T-cell (primary cell): ENCODE data around the gene SORL1. TPM values are rescaled to one million over a fixed set of nuclear protein-coding genes. Genes with fewer than 3 reads are reported as not detected.

Experiments used
- ATAC-seq, 4 experiments: fragments of 200-7000 bp in 3 of 4; fragments of 150-1000 bp in 1 of 4; cut with Tn5 transposase; replicated peaks in 1 of 4; 1 replicate in 3 of 4; 2 replicates in 1 of 4; pipeline ENCODE4 v1.10.0; 2021; ENCODE audit warnings: moderate library complexity in 3 of 4, mild to moderate bottlenecking in 2 of 4, moderate number of reproducible peaks in 1 of 4
- CTCF ChIA-PET, 2 donors: fragments of 300-600 bp; sonication (Branson Sonifier 250); formaldehyde crosslinking; loops; one replicate each; lab custom pipeline; 2022; ENCODE audit warnings: antibody characterized with exemption in 2 of 2; lab: Charles Lee
- POLR2A ChIA-PET, 2 donors: fragments of 300-600 bp; sonication (Branson Sonifier 250); formaldehyde crosslinking; loops; one replicate each; lab custom pipeline; 2022; ENCODE audit warnings: antibody characterized with exemption in 2 of 2; lab: Charles Lee
- DNase-seq, 35 experiments: peaks; one replicate each; pipeline versions ENCODE4 v3.0.0 to v3.0.0-alpha.2; 2013 to 2023
- H3K27ac ChIP-seq: one replicate; pipeline ENCODE4 v1.5.1; 2013; ENCODE audit warnings: low read length
- H3K27me3 ChIP-seq, 2 experiments: replicated peaks in 1 of 2; 1 replicate in 1 of 2; 2 replicates in 1 of 2; pipeline versions ENCODE4 v1.6.1 to v1.7.0; 2013; ENCODE audit warnings: low read length in 1 of 2, mixed read lengths in 1 of 2; ENCODE audit not compliant: control insufficient read depth in 2 of 2, insufficient read depth in 2 of 2; ENCODE audit errors: extremely low read depth in 1 of 2
- H3K36me3 ChIP-seq, 2 donors: 1 replicate in 1 of 2; 2 replicates in 1 of 2; pipeline versions ENCODE4 v1.6.1 to v1.7.0; 2013; ENCODE audit warnings: low read length in 1 of 2; ENCODE audit not compliant: control insufficient read depth in 2 of 2, insufficient read depth in 1 of 2; ENCODE audit errors: extremely low read depth in 1 of 2
- H3K4me1 ChIP-seq, 2 experiments: 1 replicate in 1 of 2; 2 replicates in 1 of 2; pipeline versions ENCODE4 v1.6.1 to v1.7.0; 2013; ENCODE audit warnings: low read length in 2 of 2, mixed read lengths in 1 of 2; ENCODE audit not compliant: insufficient read depth in 2 of 2, control insufficient read depth in 1 of 2; ENCODE audit errors: extremely low read depth in 1 of 2
- H3K4me3 ChIP-seq, 2 donors: 1 replicate in 1 of 2; 2 replicates in 1 of 2; pipeline versions ENCODE4 v1.5.1 to v1.7.0; 2013; ENCODE audit warnings: mild to moderate bottlenecking in 2 of 2, low read length in 1 of 2, moderate library complexity in 1 of 2; ENCODE audit not compliant: control insufficient read depth in 1 of 2; ENCODE audit errors: extremely low read depth in 1 of 2
- H3K9me3 ChIP-seq: 2 replicates; pipeline ENCODE4 v1.7.0; 2013
- H3K27ac Mint-ChIP-seq, 2 donors: one replicate each; pipeline ENCODE4 v1.8.0; 2020 to 2021; ENCODE audit warnings: mild to moderate bottlenecking in 2 of 2, mixed read lengths in 2 of 2
- H3K27me3 Mint-ChIP-seq, 2 donors: one replicate each; pipeline ENCODE4 v1.8.0; 2021 to 2022; ENCODE audit warnings: mixed read lengths in 2 of 2
- H3K36me3 Mint-ChIP-seq: one replicate; pipeline ENCODE4 v1.8.0; 2021; ENCODE audit warnings: mixed read lengths
- H3K4me1 Mint-ChIP-seq, 3 donors: one replicate each; pipeline ENCODE4 v1.8.0; 2020 to 2022; ENCODE audit warnings: mixed read lengths in 3 of 3, mild to moderate bottlenecking in 1 of 3
- H3K4me3 Mint-ChIP-seq, 3 donors: one replicate each; pipeline ENCODE4 v1.8.0; 2020 to 2022; ENCODE audit warnings: mild to moderate bottlenecking in 3 of 3, mixed read lengths in 3 of 3, moderate library complexity in 3 of 3
- H3K9me3 Mint-ChIP-seq, 3 donors: one replicate each; pipeline ENCODE4 v1.8.0; 2020 to 2022; ENCODE audit warnings: mixed read lengths in 3 of 3
- WGBS: methylation state at CpG from one replicate; pipeline ENCODE4 v1.1.5; 2013; ENCODE audit warnings: missing lambda C conversion rate; ENCODE audit not compliant: insufficient coverage; 5-methylcytosine and 5-hydroxymethylcytosine counted together
- total RNA-seq, 35 experiments: library from RNA in 6 of 35; stranded (reverse) in 6 of 35; fragments of 120-200 nt in 1 of 35; gene quantifications; one replicate each; pipeline versions ENCODE4 v1.2.1 to v1.2.4 and lab custom pipeline; 2013 to 2026

Gene SORL1
- total RNA-seq, 5 donors from 2014 or later (not counting 1 experiment from before 2014, with no cell fraction given): 361 to 422 (median 392) TPM

- no peaks in the 10 kb centered on the region for H3K27me3 Mint-ChIP-seq
- H3K4me1 ChIP-seq: peaks cover 67 to 94% of the 10 kb centered on the region in 2 experiments
- POLR2A ChIA-PET: no interaction called here
- peak overlapping the region; percentile 63 to 98 (median 68) for H3K4me3 Mint-ChIP-seq
- CTCF ChIA-PET: interaction anchor here in 1 of 2 donors (1.5 kb wide), 1 partner anchor 31 kb away, joined by 3 read pairs; no protein-coding TSS in a partner anchor
- no peak for ATAC-seq
- peaks cover 98 to 100% (median 99%) of the 10 kb centered on the region in 3 donors for H3K4me1 Mint-ChIP-seq
- H3K27ac ChIP-seq: peak overlapping the region; percentile 51
- H3K4me3 ChIP-seq: no peak overlapping the region
- 88% methylated on average over 6 of the region's 9 CpGs for WGBS
- H3K27me3 ChIP-seq: no peaks in the 10 kb centered on the region
- DNase-seq: no peak
- H3K36me3 ChIP-seq: peaks cover 0 to 23% of the 10 kb centered on the region in 2 donors
- no peaks in the 10 kb centered on the region for H3K9me3 Mint-ChIP-seq
- H3K27ac Mint-ChIP-seq: peak overlapping the region; percentile 91 to 95
- H3K36me3 Mint-ChIP-seq: peaks cover 47% of the 10 kb centered on the region
- H3K9me3 ChIP-seq: no peaks in the 10 kb centered on the region
Observed at GRCh38 chr11:121458551-121458950, 6.4 kb downstream of the SORL1 start.

DNA sequence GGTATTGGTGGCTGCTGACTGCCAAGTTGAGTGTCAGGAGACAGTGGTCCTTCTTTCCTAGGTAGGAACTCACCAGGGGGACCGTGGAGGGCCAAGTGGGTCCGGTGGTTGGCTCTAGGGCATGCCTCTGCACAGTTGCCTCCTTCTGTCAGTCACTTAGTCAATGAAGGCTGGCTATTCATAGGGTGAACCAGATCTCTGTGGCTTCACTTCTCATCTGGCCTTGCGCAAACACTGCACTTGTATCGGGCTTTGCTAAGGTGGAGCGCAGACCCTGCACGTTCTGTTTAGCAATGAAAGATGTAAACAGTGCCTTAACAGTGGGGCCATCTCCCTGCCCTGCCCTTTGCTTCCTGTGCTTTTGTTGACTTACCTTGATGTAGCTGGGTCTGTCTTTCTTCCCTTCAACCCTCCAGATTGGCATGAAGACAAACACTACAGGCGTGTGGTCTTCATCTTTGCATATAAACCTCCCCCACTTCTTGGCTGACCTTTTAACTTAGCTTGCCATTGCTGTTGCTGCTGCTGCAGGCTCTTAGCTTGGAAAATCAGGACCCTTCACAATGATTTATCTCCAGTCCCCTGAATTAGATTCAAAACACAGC, 7.4 kb downstream of the SORL1 start:
- Mint-ChIP-seq H3K27ac (peak overlapping the region; percentile 91 to 95), H3K36me3 (peaks cover 43% of the 10 kb centered on the region), H3K4me1 (peaks cover 99 to 100% (median 100%) of the 10 kb centered on the region in 3 donors), H3K27me3 (no peaks in the 10 kb centered on the region), H3K4me3 (peak overlapping the region; percentile 63 to 98 (median 68)), H3K9me3 (no peaks in the 10 kb centered on the region)
- H3K27me3 ChIP-seq: no peaks in the 10 kb centered on the region
- peaks cover 71 to 94% of the 10 kb centered on the region in 2 experiments for H3K4me1 ChIP-seq
- no peaks in the 10 kb centered on the region for H3K9me3 ChIP-seq
- 29% methylated on average over 7 of the region's 7 CpGs for WGBS
- DNase-seq: peak in 20 of 35 experiments; percentile 23 to 63 (median 38)
- peak; percentile 67 to 70 (median 69) for ATAC-seq
- peaks cover 0 to 23% of the 10 kb centered on the region in 2 donors for H3K36me3 ChIP-seq
- ChIA-PET POLR2A (no interaction called here), CTCF (interaction anchor here in 1 of 2 donors (1.2 to 1.5 kb wide), 2 partner anchors 28 to 32 kb away, joined by 3 read pairs; no protein-coding TSS in a partner anchor)
- H3K27ac ChIP-seq: peak overlapping the region; percentile 51
- H3K4me3 ChIP-seq: peak overlapping the region; percentile 19 to 39

GRCh38 chr11:121460941-121461514, 8.9 kb downstream of the SORL1 start:
- no peaks in the 10 kb centered on the region for H3K9me3 Mint-ChIP-seq
- DNase-seq (no peak), ATAC-seq (no peak)
- WGBS: 90% methylated on average over 3 of the region's 4 CpGs
- H3K4me3 Mint-ChIP-seq: peak overlapping the region; percentile 18 to 98 (median 53)
- peaks cover 99 to 100% (median 100%) of the 10 kb centered on the region in 3 donors for H3K4me1 Mint-ChIP-seq
- no peaks in the 10 kb centered on the region for H3K27me3 ChIP-seq
- H3K9me3 ChIP-seq: no peaks in the 10 kb centered on the region
- peaks cover 76 to 95% of the 10 kb centered on the region in 2 experiments for H3K4me1 ChIP-seq
- POLR2A ChIA-PET: interaction anchor here (0.9 to 1.0 kb wide), 2 partner anchors 12 to 47 kb away, joined by 3 read pairs; no protein-coding TSS in a partner anchor
- CTCF ChIA-PET: interaction anchor here in 1 of 2 donors (1.0 kb wide), 1 partner anchor 21 kb away, joined by 3 read pairs; no protein-coding TSS in a partner anchor
- H3K27ac Mint-ChIP-seq: peak overlapping the region; percentile 91 to 95
- H3K27me3 Mint-ChIP-seq: no peaks in the 10 kb centered on the region
- peak overlapping the region; percentile 61 for H3K27ac ChIP-seq
- H3K4me3 ChIP-seq: no peak overlapping the region
- peaks cover 32% of the 10 kb centered on the region for H3K36me3 Mint-ChIP-seq
- H3K36me3 ChIP-seq: peaks cover 0 to 23% of the 10 kb centered on the region in 2 donors

- Histone ChIP-seq H3K27ac (peak overlapping the region; percentile 61), H3K9me3 (no peaks in the 10 kb centered on the region), H3K4me3 (no peak overlapping the region), H3K36me3 (peaks cover 0 to 15% of the 10 kb centered on the region in 2 donors), H3K27me3 (no peaks in the 10 kb centered on the region), H3K4me1 (peaks cover 82 to 96% of the 10 kb centered on the region in 2 experiments)
- 79% methylated on average over 5 of the region's 7 CpGs for WGBS
- POLR2A ChIA-PET: interaction anchor here in 1 of 2 donors (1.0 kb wide), 1 partner anchor 12 kb away, joined by 3 read pairs; no protein-coding TSS in a partner anchor
- no peak for ATAC-seq
- Mint-ChIP-seq H3K27ac (peak overlapping the region; percentile 91 to 95), H3K4me3 (peak overlapping the region; percentile 53 to 98 (median 74)), H3K4me1 (peaks cover 99 to 100% (median 100%) of the 10 kb centered on the region in 3 donors), H3K9me3 (no peaks in the 10 kb centered on the region), H3K36me3 (peaks cover 27% of the 10 kb centered on the region), H3K27me3 (no peaks in the 10 kb centered on the region)
- CTCF ChIA-PET: interaction anchor here (0.9 to 1.0 kb wide), 2 partner anchors 20 to 22 kb away, joined by 3 read pairs; no protein-coding TSS in a partner anchor
- DNase-seq: no peak
Observed at GRCh38 chr11:121461843-121462242, 9.7 kb downstream of the SORL1 start.

DNA sequence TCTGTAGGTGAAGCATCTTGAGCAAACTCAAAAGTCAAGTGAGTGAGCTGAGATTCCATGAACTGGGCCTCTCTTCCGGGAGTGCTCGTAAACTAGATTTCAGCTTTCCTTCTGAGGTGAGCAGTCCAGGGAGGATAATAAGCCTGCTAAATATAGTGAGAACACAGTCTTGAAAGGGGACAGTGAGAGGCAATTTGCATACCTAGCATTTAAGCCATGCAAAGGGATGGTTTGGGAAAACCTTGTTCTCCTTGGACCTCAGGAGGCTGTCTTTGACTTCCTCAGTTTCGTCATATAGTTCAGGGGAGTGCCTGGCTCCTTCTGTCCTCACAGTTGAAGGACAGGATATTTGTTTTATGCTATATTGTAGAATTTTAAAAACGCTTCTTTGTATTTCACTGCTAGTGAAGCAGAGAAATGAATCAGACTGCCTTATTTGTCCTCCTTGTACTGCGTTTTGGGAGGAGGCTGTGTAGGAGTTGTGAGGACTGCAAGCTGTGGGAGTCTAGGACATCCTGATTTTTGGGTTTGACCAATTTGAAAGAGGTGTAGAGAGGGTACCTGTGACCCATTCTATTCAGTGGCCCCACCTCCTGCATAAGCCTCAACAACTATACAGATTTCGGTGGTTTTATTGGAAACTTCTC, 11.7 kb downstream of the SORL1 start:
- H3K27ac Mint-ChIP-seq: peak overlapping the region; percentile 91 to 95
- DNase-seq: no peak
- Histone ChIP-seq H3K4me3 (peak overlapping the region; percentile 16 to 19), H3K27ac (peak overlapping the region; percentile 61), H3K27me3 (no peaks in the 10 kb centered on the region), H3K4me1 (peaks cover 80 to 99% of the 10 kb centered on the region in 2 experiments), H3K36me3 (peaks cover 0 to 5% of the 10 kb centered on the region in 2 donors), H3K9me3 (no peaks in the 10 kb centered on the region)
- no peaks in the 10 kb centered on the region for H3K27me3 Mint-ChIP-seq
- ChIA-PET CTCF (interaction anchor here in 1 of 2 donors (0.9 to 6.0 kb wide), 2 partner anchors 8 to 19 kb away, joined by 4 to 24 read pairs; no protein-coding TSS in a partner anchor), POLR2A (interaction anchor here in 1 of 2 donors (0.6 to 1.5 kb wide), 3 partner anchors 12 to 152 kb away, joined by 3 to 9 read pairs (median 4); partner anchors contain the start of genes SORL1 and SORL1-AS1)
- no peak for ATAC-seq
- peaks cover 10% of the 10 kb centered on the region for H3K36me3 Mint-ChIP-seq
- peak overlapping the region; percentile 69 to 98 (median 74) for H3K4me3 Mint-ChIP-seq
- peaks cover 99 to 100% (median 100%) of the 10 kb centered on the region in 3 donors for H3K4me1 Mint-ChIP-seq
- WGBS: 67% methylated on average over 2 of the region's 6 CpGs
- H3K9me3 Mint-ChIP-seq: no peaks in the 10 kb centered on the region
